Renal cortex interstitium (tissue), 11 donors: ENCODE results near the gene MAGI3. TPM values are rescaled to one million over a fixed set of nuclear protein-coding genes. Genes with fewer than 3 reads are reported as not detected.
"Not testable (repeated sequence)": the region's sequence is repeated elsewhere in the genome, so short reads cannot be mapped to it uniquely, and the experiment has no call there.

ENCODE experiments used
- DNase-seq, 11 donors: peaks; one replicate each; pipeline ENCODE4 v3.0.0-alpha.2; 2013; ENCODE audit warnings: low read depth in 9 of 11, low spot score in 4 of 11; ENCODE audit errors: extremely low read depth in 1 of 11
- polyA plus RNA-seq, 3 donors: library from polyadenylated mRNA; unstranded; fragments of 120-200 nt; gene quantifications; one replicate each; pipeline ENCODE4 v1.2.1, GENCODE V29; 2013; ENCODE audit not compliant: insufficient read length in 3 of 3

The MAGI3 gene
- polyA plus RNA-seq, 3 donors, result 23.9 to 26.6 (median 25.0) TPM

GRCh38 chr1:113540335-113540734 is 150.0 kb downstream of the MAGI3 start:
- DNase-seq, result no peak

- no peak for DNase-seq
Measured at GRCh38 chr1:113541106-113541505, 150.8 kb downstream of the MAGI3 start.

GRCh38 chr1:113542221-113542701 is 151.9 kb downstream of the MAGI3 start:
- no peak for DNase-seq

GRCh38 chr1:113543110-113543509 is 152.8 kb downstream of the MAGI3 start:
- no peak for DNase-seq

- DNase-seq, result no peak
Measured at GRCh38 chr1:113545210-113545609, 154.9 kb downstream of the MAGI3 start.

- DNase-seq, result peak in 1 of 11 donors; percentile 14
Measured at GRCh38 chr1:113545626-113546025, 155.3 kb downstream of the MAGI3 start.

- no peak for DNase-seq
Measured at GRCh38 chr1:113551728-113552127, 161.4 kb downstream of the MAGI3 start.

- no peak for DNase-seq
Measured at GRCh38 chr1:113552244-113552643, 161.9 kb downstream of the MAGI3 start.

GRCh38 chr1:113557187-113557586 is 166.9 kb downstream of the MAGI3 start:
- no peak for DNase-seq

- no peak for DNase-seq
Measured at GRCh38 chr1:113565621-113566020, 175.3 kb downstream of the MAGI3 start.

- no peak for DNase-seq
Measured at GRCh38 chr1:113567427-113567826, 177.1 kb downstream of the MAGI3 start.

GRCh38 chr1:113575744-113576260 is 185.5 kb downstream of the MAGI3 start:
- not testable (repeated sequence) for DNase-seq

- DNase-seq, result no peak
Measured at GRCh38 chr1:113576271-113576670, 186.0 kb downstream of the MAGI3 start.

GRCh38 chr1:113579256-113580018 is 189.1 kb downstream of the MAGI3 start:
- no peak for DNase-seq

- no peak for DNase-seq
Measured at GRCh38 chr1:113581323-113581722, 191.0 kb downstream of the MAGI3 start.

- DNase-seq, result no peak
Measured at GRCh38 chr1:113582084-113582483, 191.8 kb downstream of the MAGI3 start.

- DNase-seq, result no peak
Measured at GRCh38 chr1:113587475-113587874, 197.2 kb downstream of the MAGI3 start.

GRCh38 chr1:113592230-113592629 is 201.9 kb downstream of the MAGI3 start:
- no peak for DNase-seq

- no peak for DNase-seq
Measured at GRCh38 chr1:113593550-113594297, 203.4 kb downstream of the MAGI3 start.

- not testable (repeated sequence) for DNase-seq
Measured at GRCh38 chr1:113604466-113604865, 214.2 kb downstream of the MAGI3 start.
